Spleen (tissue), 7 donors: ENCODE measurements around the gene FIBCD1.

Source experiments
- CTCF ChIP-seq, 11 experiments: fragments of 200-600 bp in 7 of 11; fragments of 450-650 bp in 4 of 11; sonication (generic) in 4 of 11; IDR thresholded peaks in 8 of 11; conservative IDR thresholded peaks in 3 of 11; 1 replicate in 7 of 11; 2 replicates in 4 of 11; pipeline versions ENCODE4 v1.4.0 to v1.8.0; 2016 to 2021; ENCODE audit warnings: antibody characterized with exemption in 11 of 11, inconsistent platforms in 4 of 11, mild to moderate bottlenecking in 1 of 11
- POLR2A ChIP-seq, 3 donors: fragments of 450-650 bp; IDR thresholded peaks; one replicate each; pipeline ENCODE4 v1.5.1; 2017; ENCODE audit warnings: antibody characterized with exemption in 3 of 3, mild to moderate bottlenecking in 1 of 3
- POLR2AphosphoS5 ChIP-seq, 3 donors: sonication (generic); formaldehyde crosslinking; IDR thresholded peaks; one replicate each; pipeline ENCODE4 v1.5.1; 2017; ENCODE audit warnings: antibody characterized with exemption in 3 of 3
- donor health status: DM: no; HTN: no; CAD: no; lungs with moderate emphysema.
- donor health status: DM: no; HTN: no; CAD: no.
- donor health status: DM: no; HTN: no; CAD: no.

GRCh38 chr9:130983970-130984369 lies 44.9 kb upstream of the FIBCD1 start:
- TF ChIP-seq CTCF (IDR thresholded peaks at IDR 0.05 in 8 of 11, conservative IDR thresholded peaks at IDR 0.05 in 3 of 11) (no peak), POLR2A (IDR thresholded peaks at IDR 0.05) (no peak), POLR2AphosphoS5 (IDR thresholded peaks at IDR 0.05) (no peak)
